Effector memory CD8-positive, alpha-beta T cell (primary cell): Measurements from ENCODE around the gene HDGFL1.

Experiments
- ATAC-seq: fragments of 150-1000 bp; cut with Tn5 transposase; replicated peaks from 2 replicates; pipeline ENCODE4 v1.10.0; 2021; ENCODE audit warnings: mild to moderate bottlenecking, moderate library complexity
- DNase-seq, 3 experiments: peaks; one replicate each; pipeline ENCODE4 v3.0.0; 2021
- H3K27ac Mint-ChIP-seq, 2 donors: one replicate each; pipeline ENCODE4 v1.8.0; 2022; ENCODE audit warnings: mild to moderate bottlenecking in 2 of 2, mixed read lengths in 2 of 2, moderate library complexity in 2 of 2
- H3K27me3 Mint-ChIP-seq, 2 donors: one replicate each; pipeline ENCODE4 v1.8.0; 2022; ENCODE audit warnings: mixed read lengths in 2 of 2
- H3K36me3 Mint-ChIP-seq: one replicate; pipeline ENCODE4 v1.8.0; 2022; ENCODE audit warnings: mild to moderate bottlenecking, moderate library complexity, mixed read lengths; ENCODE audit not compliant: insufficient read depth
- H3K4me1 Mint-ChIP-seq, 2 donors: one replicate each; pipeline ENCODE4 v1.8.0; 2022; ENCODE audit warnings: low read depth in 2 of 2, mixed read lengths in 2 of 2
- H3K4me3 Mint-ChIP-seq, 2 donors: one replicate each; pipeline ENCODE4 v1.8.0; 2022; ENCODE audit warnings: mild to moderate bottlenecking in 2 of 2, mixed read lengths in 2 of 2, moderate library complexity in 2 of 2
- H3K9me3 Mint-ChIP-seq, 2 donors: one replicate each; pipeline ENCODE4 v1.8.0; 2022; ENCODE audit warnings: mixed read lengths in 2 of 2
- total RNA-seq, 9 experiments: gene quantifications; one replicate each; lab custom pipeline; 2026; lab: John Stamatoyannopoulos, UW

The HDGFL1 gene
- 0 reads per million in 9 experiments for total RNA-seq

DNA sequence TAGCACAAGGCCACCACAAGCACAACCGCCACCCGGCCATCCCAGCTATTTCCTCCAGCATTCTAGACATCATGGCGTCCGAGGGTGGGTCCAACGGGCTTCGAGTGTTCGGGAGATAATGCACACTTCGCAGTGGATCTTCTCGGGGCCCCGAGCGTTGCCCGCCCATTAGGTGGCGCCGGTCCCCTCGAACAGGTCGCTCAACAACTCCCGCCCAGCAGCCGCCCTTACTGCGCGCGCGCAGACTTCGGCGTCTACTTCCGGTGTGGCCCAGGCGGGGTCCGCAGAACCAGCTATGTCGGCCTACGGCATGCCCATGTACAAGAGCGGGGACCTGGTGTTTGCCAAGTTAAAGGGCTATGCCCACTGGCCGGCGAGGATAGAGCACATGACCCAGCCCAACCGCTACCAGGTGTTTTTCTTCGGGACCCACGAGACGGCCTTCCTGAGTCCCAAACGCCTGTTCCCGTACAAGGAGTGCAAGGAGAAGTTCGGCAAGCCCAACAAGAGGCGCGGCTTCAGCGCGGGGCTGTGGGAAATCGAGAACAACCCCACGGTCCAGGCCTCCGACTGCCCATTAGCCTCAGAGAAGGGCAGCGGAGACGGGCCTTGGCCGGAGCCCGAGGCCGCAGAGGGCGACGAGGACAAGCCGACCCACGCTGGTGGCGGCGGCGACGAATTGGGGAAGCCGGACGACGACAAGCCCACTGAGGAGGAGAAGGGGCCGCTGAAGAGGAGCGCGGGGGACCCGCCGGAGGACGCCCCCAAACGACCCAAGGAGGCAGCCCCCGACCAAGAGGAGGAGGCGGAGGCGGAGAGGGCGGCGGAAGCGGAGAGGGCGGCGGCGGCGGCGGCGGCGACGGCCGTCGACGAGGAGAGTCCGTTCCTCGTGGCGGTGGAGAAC, at the start of gene HDGFL1:
Gene HDGFL1, plus strand, starts transcription at position 286 of the 904 bp plus-strand sequence. Its CDS starts 10 bp downstream, at position 296.
- DNase-seq (no peak), ATAC-seq (no peak)
- H3K27ac Mint-ChIP-seq = no peak within 1 kb of the TSS
- H3K4me3 Mint-ChIP-seq = no peak within 1 kb of the TSS
- peaks cover 0 to 7% of the 10 kb centered on the region in 2 donors for H3K9me3 Mint-ChIP-seq
- H3K4me1 Mint-ChIP-seq = no peaks in the 10 kb centered on the region
- no peaks in the 10 kb centered on the region for H3K27me3 Mint-ChIP-seq
- H3K36me3 Mint-ChIP-seq = no peaks in the 10 kb centered on the region

DNA sequence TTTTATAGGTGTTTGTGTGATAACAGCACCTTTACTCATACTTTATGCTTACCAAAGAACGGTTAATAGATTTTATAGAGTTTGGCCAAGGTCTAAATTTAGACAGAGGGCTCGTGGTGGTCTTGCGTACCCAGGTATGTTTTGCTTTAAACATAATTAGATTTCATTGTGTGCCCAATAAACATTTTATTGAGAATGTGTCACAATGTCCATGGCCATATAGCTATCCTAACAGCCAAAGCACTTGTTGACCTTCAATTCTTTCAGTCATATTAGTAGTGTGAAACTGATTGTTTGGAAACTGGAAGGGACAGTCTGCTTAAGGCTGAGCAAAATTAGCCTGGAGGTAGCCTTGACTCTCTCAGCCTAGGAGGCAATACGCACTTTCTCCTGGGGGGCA, 48.3 kb upstream of the HDGFL1 start:
- H3K27ac Mint-ChIP-seq = no peak overlapping the region
- no peaks in the 10 kb centered on the region for H3K36me3 Mint-ChIP-seq
- peaks cover 16 to 27% of the 10 kb centered on the region in 2 donors for H3K9me3 Mint-ChIP-seq
- no peaks in the 10 kb centered on the region for H3K4me1 Mint-ChIP-seq
- H3K4me3 Mint-ChIP-seq = no peak overlapping the region
- ATAC-seq = no peak
- no peaks in the 10 kb centered on the region for H3K27me3 Mint-ChIP-seq
- no peak for DNase-seq

DNA sequence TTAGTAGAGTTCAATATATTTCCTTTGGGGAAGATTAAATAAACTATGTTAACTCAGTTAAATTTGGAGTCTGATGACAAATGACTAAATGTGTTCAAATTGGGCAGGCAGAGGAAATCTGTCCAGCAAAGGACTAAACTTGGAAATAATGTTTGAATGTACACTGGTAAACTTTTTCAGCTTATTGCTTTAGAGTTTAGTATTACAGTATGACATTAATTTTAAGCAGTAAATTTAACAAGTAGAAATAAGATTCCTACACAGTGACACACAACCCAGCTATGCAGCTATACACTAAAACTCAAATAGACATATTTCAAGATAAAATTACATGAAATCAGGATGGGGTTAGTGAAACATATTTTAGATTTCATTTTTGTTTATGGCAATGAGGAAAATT, 42.6 kb upstream of the HDGFL1 start:
- Mint-ChIP-seq H3K27me3 (no peaks in the 10 kb centered on the region), H3K9me3 (peaks cover 11 to 17% of the 10 kb centered on the region in 2 donors)

DNA sequence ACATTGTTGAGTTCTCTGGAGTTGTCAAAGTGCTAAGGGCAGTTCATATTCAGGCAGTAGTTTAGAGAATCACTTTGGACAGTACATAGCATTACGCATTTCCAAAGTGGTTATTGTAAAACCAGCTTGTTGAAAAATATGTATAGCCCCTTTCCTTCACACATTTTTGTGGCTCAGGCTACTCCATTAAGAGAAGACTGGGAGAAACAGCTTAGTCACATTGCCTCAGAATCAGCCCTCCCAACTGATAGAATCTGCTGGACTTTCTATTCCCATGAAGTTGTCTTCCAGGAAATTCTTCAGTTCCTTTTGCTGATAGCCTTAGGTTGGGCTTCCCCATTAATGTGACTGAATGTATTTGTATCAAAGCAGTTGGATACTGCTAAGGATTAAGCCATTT, 39.5 kb upstream of the HDGFL1 start:
- peaks cover 0 to under 1% of the 10 kb centered on the region in 2 donors for H3K9me3 Mint-ChIP-seq
- DNase-seq = no peak
- no peaks in the 10 kb centered on the region for H3K27me3 Mint-ChIP-seq
- ATAC-seq = no peak
- H3K4me1 Mint-ChIP-seq = no peaks in the 10 kb centered on the region
- H3K27ac Mint-ChIP-seq = no peak overlapping the region
- H3K36me3 Mint-ChIP-seq = no peaks in the 10 kb centered on the region
- H3K4me3 Mint-ChIP-seq = no peak overlapping the region

More for the DNA sequence above, 42.6 kb upstream of the HDGFL1 start:
- Mint-ChIP-seq H3K36me3 (no peaks in the 10 kb centered on the region), H3K27ac (no peak overlapping the region), H3K4me3 (no peak overlapping the region), H3K4me1 (no peaks in the 10 kb centered on the region)
- DNase-seq (no peak), ATAC-seq (no peak)

DNA sequence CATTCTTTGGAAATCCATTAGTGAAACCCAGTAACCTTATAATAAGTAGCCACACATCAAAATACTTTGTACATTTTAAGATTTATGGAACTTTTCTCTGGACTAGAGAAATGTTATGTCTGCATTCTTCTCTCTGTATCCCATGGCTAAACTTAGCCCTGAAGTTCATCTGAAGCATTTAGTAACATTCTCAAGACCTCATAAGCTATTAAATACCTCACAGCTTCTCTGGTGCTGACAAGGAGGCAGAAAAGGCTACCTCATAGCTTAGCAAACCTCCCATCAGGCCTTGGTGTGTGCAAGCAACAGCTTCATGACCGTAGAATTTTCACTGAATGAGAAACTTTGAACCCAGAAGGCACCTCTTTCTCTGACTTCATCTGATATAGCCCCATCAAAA, 38.9 kb upstream of the HDGFL1 start:
- no peak for ATAC-seq
- H3K4me3 Mint-ChIP-seq = no peak overlapping the region
- H3K4me1 Mint-ChIP-seq = no peaks in the 10 kb centered on the region
- no peak overlapping the region for H3K27ac Mint-ChIP-seq
- H3K9me3 Mint-ChIP-seq = no peaks in the 10 kb centered on the region
- no peaks in the 10 kb centered on the region for H3K36me3 Mint-ChIP-seq
- no peak for DNase-seq
- H3K27me3 Mint-ChIP-seq = no peaks in the 10 kb centered on the region

DNA sequence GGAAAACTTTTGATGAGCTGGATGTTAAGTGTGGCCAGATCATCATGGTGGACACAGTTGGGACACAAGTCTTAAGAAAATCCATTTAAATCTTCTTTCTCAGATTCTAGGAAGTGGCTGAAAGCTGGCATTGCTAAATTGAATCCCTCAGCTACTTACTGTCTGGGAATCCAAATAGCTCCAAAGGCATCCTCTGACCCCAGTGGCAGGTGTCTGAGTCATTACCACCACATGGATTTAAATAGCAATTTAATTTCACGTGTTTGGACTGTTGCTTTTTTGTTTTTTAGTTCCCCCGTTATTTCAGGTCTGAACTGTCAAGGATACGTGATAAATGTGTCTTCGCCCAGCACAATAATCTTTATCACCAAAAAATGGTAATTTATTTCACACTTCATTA, 33.2 kb upstream of the HDGFL1 start:
- Mint-ChIP-seq H3K4me1 (no peaks in the 10 kb centered on the region), H3K9me3 (peaks cover 2 to 7% of the 10 kb centered on the region in 2 donors), H3K4me3 (no peak overlapping the region), H3K36me3 (no peaks in the 10 kb centered on the region), H3K27ac (no peak overlapping the region), H3K27me3 (no peaks in the 10 kb centered on the region)
- DNase-seq = no peak
- ATAC-seq = no peak

DNA sequence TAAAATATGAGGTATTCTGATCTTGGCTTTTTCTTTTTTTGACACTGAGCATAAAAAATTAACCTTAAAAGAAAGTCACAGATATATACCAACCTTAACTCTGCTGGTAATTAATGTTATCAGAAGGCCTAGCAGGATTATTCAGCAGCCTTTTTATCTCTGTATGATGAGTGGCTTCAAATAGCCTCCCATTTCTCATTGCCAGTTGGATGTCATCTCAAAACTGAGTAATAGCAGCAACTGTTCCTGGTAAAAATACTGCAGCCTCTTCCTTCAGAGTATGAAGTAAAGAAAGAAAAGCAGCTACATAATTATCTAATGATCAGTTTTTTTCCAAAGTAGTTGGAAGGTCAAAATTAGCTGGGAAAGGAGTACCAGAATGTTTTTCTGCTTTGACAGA, 24.9 kb upstream of the HDGFL1 start:
- no peaks in the 10 kb centered on the region for H3K36me3 Mint-ChIP-seq
- no peak overlapping the region for H3K4me3 Mint-ChIP-seq
- no peak overlapping the region for H3K27ac Mint-ChIP-seq
- H3K27me3 Mint-ChIP-seq = no peaks in the 10 kb centered on the region
- ATAC-seq (no peak), DNase-seq (no peak)
- H3K9me3 Mint-ChIP-seq = peaks cover 4 to 7% of the 10 kb centered on the region in 2 donors
- H3K4me1 Mint-ChIP-seq = no peaks in the 10 kb centered on the region

DNA sequence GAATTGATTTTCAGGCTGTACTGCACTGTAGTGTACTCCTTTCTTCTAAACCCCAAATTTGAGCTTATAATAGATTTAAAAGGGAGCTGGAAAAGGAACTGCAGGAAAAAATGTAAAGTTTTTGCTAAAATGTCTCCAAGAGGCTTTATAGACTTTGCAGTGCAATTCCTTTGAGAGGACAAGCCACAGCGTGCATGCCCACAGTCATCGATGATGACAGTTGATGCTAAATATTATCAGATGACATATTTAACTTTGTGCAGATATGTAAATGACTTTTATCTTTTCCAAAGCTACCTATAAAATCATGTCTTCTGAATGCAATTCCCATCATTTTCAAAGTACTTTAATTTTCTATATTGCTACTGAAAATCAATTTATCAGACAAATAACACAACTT, 24.3 kb upstream of the HDGFL1 start:
- Mint-ChIP-seq H3K27me3 (no peaks in the 10 kb centered on the region), H3K4me3 (no peak overlapping the region), H3K36me3 (no peaks in the 10 kb centered on the region), H3K4me1 (no peaks in the 10 kb centered on the region), H3K9me3 (peaks cover 4 to 9% of the 10 kb centered on the region in 2 donors), H3K27ac (no peak overlapping the region)
- DNase-seq (no peak), ATAC-seq (no peak)

DNA sequence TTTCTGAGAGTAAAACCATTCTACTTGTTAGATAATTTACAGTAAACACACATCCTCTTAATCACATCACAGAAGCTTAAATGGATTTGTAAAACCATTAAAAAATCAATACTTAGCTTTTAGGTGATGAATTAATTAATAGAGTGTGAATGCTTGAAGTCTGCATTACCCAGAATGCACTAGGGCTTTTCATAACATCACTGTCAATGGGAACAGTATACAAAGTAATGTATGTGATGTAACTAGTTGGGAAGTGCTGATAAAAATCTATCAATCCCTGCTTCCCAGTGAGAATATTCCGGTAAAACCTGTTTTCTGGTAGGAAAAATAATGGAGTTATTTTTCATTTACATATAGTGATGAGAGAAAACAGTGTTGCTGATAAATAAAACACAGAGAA, 23.1 kb upstream of the HDGFL1 start:
- H3K4me3 Mint-ChIP-seq = no peak overlapping the region
- no peak for DNase-seq
- no peaks in the 10 kb centered on the region for H3K27me3 Mint-ChIP-seq
- H3K9me3 Mint-ChIP-seq = peaks cover 6 to 14% of the 10 kb centered on the region in 2 donors
- H3K36me3 Mint-ChIP-seq = no peaks in the 10 kb centered on the region
- no peak for ATAC-seq
- no peak overlapping the region for H3K27ac Mint-ChIP-seq
- H3K4me1 Mint-ChIP-seq = no peaks in the 10 kb centered on the region

DNA sequence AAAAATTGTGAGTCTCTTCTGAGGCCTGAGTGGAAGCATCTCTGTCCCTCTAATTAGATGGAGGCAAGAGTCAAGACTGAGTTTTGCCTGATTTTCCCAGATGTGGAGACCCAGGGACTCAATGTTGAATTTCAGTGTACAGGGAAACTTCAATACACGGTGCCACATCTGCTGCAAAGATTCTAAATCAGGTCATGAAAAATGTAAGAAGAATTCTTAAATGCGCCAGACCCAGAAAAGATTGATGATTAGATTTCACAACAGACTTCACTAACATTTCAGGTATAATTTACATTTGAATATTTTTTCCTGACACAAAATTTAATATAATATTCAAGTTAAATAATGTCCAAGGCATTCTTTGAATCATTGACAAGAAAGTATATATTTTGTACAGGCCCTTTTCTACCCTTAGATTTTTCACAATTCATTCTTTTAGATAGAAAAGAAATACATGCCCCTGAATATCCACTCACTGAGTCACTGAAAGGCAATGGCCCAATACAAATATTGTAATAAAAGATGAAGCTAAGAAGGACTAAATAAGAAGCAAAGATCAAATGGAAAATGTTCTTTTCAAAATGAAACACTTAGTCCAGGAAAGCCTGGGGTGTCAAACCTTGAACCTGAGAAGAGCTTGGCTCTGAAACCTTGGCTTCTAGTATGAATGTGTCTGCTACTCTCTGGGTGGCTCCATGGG, 18.2 kb upstream of the HDGFL1 start:
- Mint-ChIP-seq H3K36me3 (no peaks in the 10 kb centered on the region), H3K27me3 (no peaks in the 10 kb centered on the region), H3K27ac (no peak overlapping the region), H3K4me1 (no peaks in the 10 kb centered on the region), H3K4me3 (no peak overlapping the region), H3K9me3 (peaks cover 5 to 8% of the 10 kb centered on the region in 2 donors)
- ATAC-seq (no peak), DNase-seq (no peak)

DNA sequence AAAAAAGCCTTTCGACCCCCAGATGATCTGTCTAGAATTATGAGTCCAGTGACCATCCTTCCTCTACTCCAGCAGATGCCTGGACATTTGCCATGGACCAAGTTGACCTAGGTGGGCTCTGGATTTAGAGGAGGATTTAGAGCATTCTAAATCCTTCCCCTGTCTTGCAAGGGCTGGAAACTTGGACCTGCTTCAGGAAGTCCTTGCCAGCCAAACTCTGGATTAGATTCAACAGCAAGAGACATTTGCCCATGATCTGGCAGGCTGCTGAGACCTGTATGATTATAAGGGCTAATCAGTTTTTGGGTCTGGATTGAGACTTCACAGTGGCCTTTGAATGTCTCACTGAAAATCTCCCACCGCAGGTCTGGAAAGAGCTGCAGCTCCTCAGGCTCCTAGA, 13.1 kb upstream of the HDGFL1 start:
- H3K9me3 Mint-ChIP-seq = peaks cover 0 to 5% of the 10 kb centered on the region in 2 donors
- H3K36me3 Mint-ChIP-seq = no peaks in the 10 kb centered on the region
- no peak for ATAC-seq
- no peaks in the 10 kb centered on the region for H3K4me1 Mint-ChIP-seq
- H3K4me3 Mint-ChIP-seq = no peak overlapping the region
- H3K27ac Mint-ChIP-seq = no peak overlapping the region
- DNase-seq = no peak
- H3K27me3 Mint-ChIP-seq = no peaks in the 10 kb centered on the region

DNA sequence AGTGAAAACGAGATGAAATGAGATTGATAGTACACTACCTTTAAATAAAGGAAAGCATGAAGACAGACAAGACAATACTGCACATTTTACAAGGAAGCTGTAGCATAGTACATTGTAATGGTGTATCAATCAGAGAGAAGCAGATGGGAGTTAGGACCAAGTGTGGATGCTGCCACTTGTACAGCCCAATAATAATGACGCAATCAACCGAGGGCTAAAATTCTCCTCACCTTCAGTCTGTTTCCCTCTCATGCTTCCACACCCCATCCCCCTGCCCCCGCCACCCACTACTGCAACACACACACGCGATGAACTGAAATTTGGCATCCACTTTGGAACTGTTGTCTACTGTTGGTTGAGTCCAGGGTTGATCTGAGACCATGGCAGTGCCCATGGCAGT, 12.4 kb upstream of the HDGFL1 start:
- H3K36me3 Mint-ChIP-seq = no peaks in the 10 kb centered on the region
- H3K4me3 Mint-ChIP-seq = no peak overlapping the region
- H3K27ac Mint-ChIP-seq = no peak overlapping the region
- no peak for ATAC-seq
- peaks cover 0 to 5% of the 10 kb centered on the region in 2 donors for H3K9me3 Mint-ChIP-seq
- H3K27me3 Mint-ChIP-seq = no peaks in the 10 kb centered on the region
- H3K4me1 Mint-ChIP-seq = no peaks in the 10 kb centered on the region
- DNase-seq = no peak

DNA sequence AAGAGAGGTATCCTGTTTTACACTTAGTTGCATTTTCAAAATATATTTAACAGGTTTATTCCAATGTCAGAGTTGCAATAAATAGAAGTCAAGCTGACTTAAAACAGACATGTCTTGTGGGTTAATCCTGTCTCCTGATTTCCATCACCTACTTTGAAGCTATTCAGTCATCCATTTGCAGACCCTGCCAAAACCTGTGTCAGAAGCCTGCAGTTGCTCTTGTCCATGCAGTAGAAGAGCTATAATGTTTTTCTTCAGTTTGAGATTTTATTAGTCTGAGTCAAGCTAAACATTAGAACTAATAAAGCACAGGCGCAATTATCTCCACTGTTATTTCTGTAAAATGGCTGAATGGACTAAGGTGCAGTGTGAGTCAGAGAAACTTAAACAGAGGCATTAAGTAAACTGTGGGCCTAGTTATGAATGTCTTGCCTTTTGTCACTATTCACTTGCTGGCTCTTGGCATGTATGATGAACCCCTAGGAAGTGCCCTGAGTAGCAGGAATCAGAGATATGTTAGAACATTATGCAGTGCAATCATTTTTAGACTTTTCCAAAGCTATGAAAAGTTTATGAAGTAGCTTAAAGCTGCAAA, 11.0 kb upstream of the HDGFL1 start:
- ATAC-seq = no peak
- no peak for DNase-seq
- Mint-ChIP-seq H3K36me3 (no peaks in the 10 kb centered on the region), H3K9me3 (peaks cover 0 to 5% of the 10 kb centered on the region in 2 donors), H3K27me3 (no peaks in the 10 kb centered on the region), H3K4me1 (no peaks in the 10 kb centered on the region), H3K4me3 (no peak overlapping the region), H3K27ac (no peak overlapping the region)
